Measurements from ENCODE around the gene DEFB119. TPM values are rescaled to one million over a fixed set of nuclear protein-coding genes. Genes with fewer than 3 reads are reported as not detected.

DEFB119 gene
- polyA plus RNA-seq, 1 donor from 2014 or later: not detected

DNA sequence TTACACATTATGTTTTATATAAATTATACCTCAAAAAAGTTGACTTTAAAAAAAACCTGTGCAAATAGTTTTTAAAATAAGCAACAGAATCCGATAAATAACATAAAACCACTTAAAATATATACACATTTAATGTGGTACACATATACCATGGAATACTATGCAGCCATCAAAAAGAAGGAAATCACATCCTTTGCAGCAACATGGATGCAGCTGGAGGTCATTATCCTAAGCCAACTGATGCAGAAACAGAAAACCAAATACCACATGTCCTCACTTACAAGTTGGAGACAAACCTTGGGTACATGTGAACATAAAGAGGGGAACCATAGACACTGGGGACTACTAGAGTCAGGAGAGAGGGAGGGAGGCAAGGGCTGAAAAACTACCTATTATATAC, 19.6 kb upstream of the DEFB119 start:
- H3K36me3 ChIP-seq (ENCODE audit: insufficient read depth, low read length): no peaks in the 10 kb centered on the region
- H3K79me2 ChIP-seq (replicated peaks; ENCODE audit: insufficient read depth, low read length): no peaks in the 10 kb centered on the region
- H3K9ac ChIP-seq (ENCODE audit: low read length): no peak overlapping the region
- H3K4me2 ChIP-seq (ENCODE audit: low read length): no peak overlapping the region
- H3K27ac ChIP-seq (ENCODE audit: low read length): no peak overlapping the region
- H3K4me3 ChIP-seq (ENCODE audit: low read length): no peak overlapping the region
- no peaks in the 10 kb centered on the region for H3K9me2 ChIP-seq (ENCODE audit: insufficient read depth, low read length)
- no peaks in the 10 kb centered on the region for H4K20me1 ChIP-seq (ENCODE audit: insufficient read depth)
- TF ChIP-seq, protein P1, sequence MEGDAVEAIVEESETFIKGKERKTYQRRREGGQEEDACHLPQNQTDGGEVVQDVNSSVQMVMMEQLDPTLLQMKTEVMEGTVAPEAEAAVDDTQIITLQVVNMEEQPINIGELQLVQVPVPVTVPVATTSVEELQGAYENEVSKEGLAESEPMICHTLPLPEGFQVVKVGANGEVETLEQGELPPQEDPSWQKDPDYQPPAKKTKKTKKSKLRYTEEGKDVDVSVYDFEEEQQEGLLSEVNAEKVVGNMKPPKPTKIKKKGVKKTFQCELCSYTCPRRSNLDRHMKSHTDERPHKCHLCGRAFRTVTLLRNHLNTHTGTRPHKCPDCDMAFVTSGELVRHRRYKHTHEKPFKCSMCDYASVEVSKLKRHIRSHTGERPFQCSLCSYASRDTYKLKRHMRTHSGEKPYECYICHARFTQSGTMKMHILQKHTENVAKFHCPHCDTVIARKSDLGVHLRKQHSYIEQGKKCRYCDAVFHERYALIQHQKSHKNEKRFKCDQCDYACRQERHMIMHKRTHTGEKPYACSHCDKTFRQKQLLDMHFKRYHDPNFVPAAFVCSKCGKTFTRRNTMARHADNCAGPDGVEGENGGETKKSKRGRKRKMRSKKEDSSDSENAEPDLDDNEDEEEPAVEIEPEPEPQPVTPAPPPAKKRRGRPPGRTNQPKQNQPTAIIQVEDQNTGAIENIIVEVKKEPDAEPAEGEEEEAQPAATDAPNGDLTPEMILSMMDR (IDR thresholded peaks at IDR 0.05; ENCODE audit: poor library complexity, severe bottlenecking): no peak
- no peak for TF ChIP-seq SMC3 (conservative IDR thresholded peaks at IDR 0.05; ENCODE audit: poor library complexity)
- no peak for TF ChIP-seq POLR2AphosphoS5 (IDR thresholded peaks at IDR 0.05)
- TF ChIP-seq MXI1 (conservative IDR thresholded peaks at IDR 0.05; ENCODE audit: poor library complexity, severe bottlenecking): no peak
- no peak for TF ChIP-seq EP300 (conservative IDR thresholded peaks at IDR 0.05; ENCODE audit: poor library complexity, severe bottlenecking)
- no peak for TF ChIP-seq REST (IDR thresholded peaks at IDR 0.05; ENCODE audit: borderline replicate concordance)
- no peak for TF ChIP-seq TAF1 (IDR thresholded peaks at IDR 0.05; ENCODE audit: low read depth)
- no peak for TF ChIP-seq RAD21 (conservative IDR thresholded peaks at IDR 0.05)
- no peak for TF ChIP-seq EZH2 (IDR thresholded peaks at IDR 0.05; ENCODE audit: borderline replicate concordance, insufficient read depth, low read length, poor library complexity, severe bottlenecking)
- no peaks in the 10 kb centered on the region for H3K27me3 ChIP-seq (ENCODE audit: insufficient read depth, low read depth, low read length)
- no peak overlapping the region for H2AFZ ChIP-seq (ENCODE audit: low read depth, low read length)
- H3K9me3 ChIP-seq (ENCODE audit: low read length): peaks cover 5% of the 10 kb centered on the region
- no peaks in the 10 kb centered on the region for H3F3A ChIP-seq (ENCODE audit: insufficient read depth, low read length, poor library complexity, severe bottlenecking)

- no peak within 1 kb of the TSS for H3K4me3 ChIP-seq (ENCODE audit: low read length)
- H3F3A ChIP-seq (ENCODE audit: insufficient read depth, low read length, poor library complexity, severe bottlenecking): no peaks in the 10 kb centered on the region
- H4K20me1 ChIP-seq (ENCODE audit: insufficient read depth): no peaks in the 10 kb centered on the region
- TF ChIP-seq REST (IDR thresholded peaks at IDR 0.05; ENCODE audit: borderline replicate concordance) (no peak), EP300 (conservative IDR thresholded peaks at IDR 0.05; ENCODE audit: poor library complexity, severe bottlenecking) (no peak), EZH2 (IDR thresholded peaks at IDR 0.05; ENCODE audit: borderline replicate concordance, insufficient read depth, low read length, poor library complexity, severe bottlenecking) (no peak), TAF1 (IDR thresholded peaks at IDR 0.05; ENCODE audit: low read depth) (no peak)
- TF ChIP-seq, protein P1 (IDR thresholded peaks at IDR 0.05; ENCODE audit: poor library complexity, severe bottlenecking): no peak
- H3K9ac ChIP-seq (ENCODE audit: low read length): no peak within 1 kb of the TSS
- no peak within 1 kb of the TSS for H3K27ac ChIP-seq (ENCODE audit: low read length)
- no peak within 1 kb of the TSS for H2AFZ ChIP-seq (ENCODE audit: low read depth, low read length)
- H3K36me3 ChIP-seq (ENCODE audit: insufficient read depth, low read length): no peaks in the 10 kb centered on the region
- H3K79me2 ChIP-seq (replicated peaks; ENCODE audit: insufficient read depth, low read length): no peaks in the 10 kb centered on the region
- no peaks in the 10 kb centered on the region for H3K9me2 ChIP-seq (ENCODE audit: insufficient read depth, low read length)
- H3K4me2 ChIP-seq (ENCODE audit: low read length): no peak within 1 kb of the TSS
- H3K27me3 ChIP-seq (ENCODE audit: insufficient read depth, low read depth, low read length): no peaks in the 10 kb centered on the region
- peaks cover 8% of the 10 kb centered on the region for H3K9me3 ChIP-seq (ENCODE audit: low read length)
Observed at GRCh38 chr20:31406115-31406514, 15.7 kb upstream of the DEFB119 start, which contains the start of gene DEFB121. Gene DEFB121 (minus strand): TSS chr20:31406215. CDS start chr20:31406152, 63 bp downstream.

All from neural cell (in vitro differentiated cells).